GM21825 (cell line): ENCODE results near the gene CASKIN1.
A peak's percentile ranks its signal among the peaks of the same experiment; 100 is the strongest.

Experiments
- ATAC-seq: cut with Tn5 transposase; IDR thresholded peaks from one replicate; pipeline ENCODE4 v1.9.1; 2021; ENCODE audit warnings: mild to moderate bottlenecking, moderate library complexity; ENCODE audit not compliant: unreplicated experiment

CASKIN1 gene

GRCh38 chr16:2232094-2232990 is 35.9 kb upstream of the CASKIN1 start:
- no peak for ATAC-seq

GRCh38 chr16:2231016-2231931 is 34.9 kb upstream of the CASKIN1 start:
- ATAC-seq, result no peak

DNA sequence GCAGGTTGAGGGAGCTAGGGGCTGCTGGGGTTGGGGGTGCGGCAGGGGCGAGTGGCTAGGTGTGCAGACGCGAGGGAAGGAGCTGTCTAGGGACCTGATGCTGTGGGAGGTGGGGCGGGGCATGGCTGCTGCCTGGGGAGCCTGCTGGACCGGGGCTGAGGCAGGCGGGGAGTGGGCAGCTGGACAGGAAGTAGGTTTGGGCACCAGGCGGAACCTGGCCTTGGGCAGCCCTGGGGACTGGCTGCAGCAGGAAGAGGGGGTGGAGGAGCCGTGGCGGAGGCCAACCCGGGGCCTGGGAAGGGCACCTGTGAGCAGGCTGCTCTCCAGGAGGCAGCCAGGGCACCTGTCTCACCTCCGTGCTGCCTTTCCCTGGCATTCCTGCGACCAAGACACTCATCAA is 34.0 kb upstream of the CASKIN1 start:
- ATAC-seq, result no peak

- ATAC-seq, result no peak
Measured at GRCh38 chr16:2229632-2230250, 33.3 kb upstream of the CASKIN1 start.

DNA sequence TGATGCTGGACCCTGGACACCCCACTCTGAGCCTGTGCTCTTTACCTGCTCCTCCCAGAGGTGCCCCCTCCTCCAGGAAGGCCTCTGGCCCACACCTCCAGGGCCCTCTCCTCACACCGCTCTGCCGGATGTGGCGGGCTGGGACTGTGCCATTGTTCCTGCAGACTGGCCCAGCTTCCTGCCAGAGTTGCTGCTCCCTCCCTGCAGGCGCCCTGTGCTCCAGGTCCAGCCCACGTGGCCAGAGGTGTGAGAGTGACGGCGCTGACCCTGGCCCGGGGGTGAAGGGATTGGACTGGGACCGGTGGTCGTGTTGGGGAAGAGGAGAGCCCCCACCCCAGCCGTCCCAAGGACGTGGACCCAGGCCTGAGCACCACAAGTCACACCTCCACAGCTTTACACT is 32.7 kb upstream of the CASKIN1 start:
- ATAC-seq, result no peak

DNA sequence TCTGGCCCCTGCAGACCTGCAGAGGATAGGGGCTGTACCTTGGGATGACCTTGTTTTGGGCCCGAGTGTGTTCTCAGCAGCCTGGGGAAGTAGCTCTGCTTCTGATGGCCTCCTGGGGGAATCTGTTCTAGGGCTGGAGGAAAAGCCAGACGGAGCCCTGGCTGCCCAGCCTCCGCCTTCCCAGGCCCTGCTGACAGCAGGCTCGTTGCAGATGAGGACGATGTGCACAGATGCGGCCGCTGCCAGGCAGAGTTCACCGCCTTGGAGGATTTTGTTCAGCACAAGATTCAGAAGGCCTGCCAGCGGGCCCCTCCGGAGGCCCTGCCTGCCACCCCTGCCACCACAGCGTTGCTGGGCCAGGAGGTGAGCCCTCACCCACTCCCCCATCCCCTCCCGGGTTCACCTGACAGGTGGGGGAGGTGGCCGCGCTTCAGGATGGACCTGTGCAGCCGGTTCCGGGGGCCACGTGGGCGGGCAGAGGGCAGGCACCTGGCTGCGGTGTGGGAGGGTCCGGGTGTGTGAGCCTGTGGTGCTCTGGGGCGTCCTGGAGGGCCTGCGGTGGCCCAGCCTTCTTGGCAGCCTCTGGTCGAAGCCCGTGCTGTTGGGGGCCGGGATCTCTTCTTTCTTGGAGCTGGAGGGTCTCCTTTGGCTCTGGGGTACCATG is 31.9 kb upstream of the CASKIN1 start:
- no peak for ATAC-seq

GRCh38 chr16:2226918-2227317 is 30.5 kb upstream of the CASKIN1 start:
- ATAC-seq, result no peak

GRCh38 chr16:2226245-2226793 is 29.9 kb upstream of the CASKIN1 start:
- ATAC-seq, result no peak

DNA sequence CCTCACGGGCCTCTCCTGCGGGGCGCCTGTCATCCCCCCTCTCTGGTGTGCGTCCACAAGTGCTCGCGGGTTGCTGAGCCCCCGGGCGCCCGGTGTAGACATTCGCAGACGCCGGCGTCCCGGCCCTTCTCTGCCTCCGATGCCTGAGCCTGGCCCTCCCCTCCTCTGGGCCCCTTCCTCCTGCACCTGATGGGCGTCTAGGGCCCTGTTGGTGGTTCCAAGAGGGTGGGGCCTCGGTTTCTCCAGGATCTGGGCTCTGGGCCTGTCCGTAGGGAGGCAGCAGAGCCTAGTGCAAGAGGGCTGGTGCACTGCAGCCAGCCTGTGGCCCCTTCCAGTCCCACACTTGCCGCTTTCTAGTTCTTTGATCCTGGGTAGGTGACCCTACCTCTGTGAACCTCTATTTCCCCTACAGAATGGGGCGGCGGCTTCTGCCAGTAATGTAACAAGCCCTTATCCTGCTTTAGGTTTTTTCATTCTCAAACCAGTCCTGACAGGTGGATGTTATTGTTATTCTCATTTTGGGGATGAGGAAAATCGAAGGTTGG is 27.6 kb upstream of the CASKIN1 start:
- peak; percentile 14 for ATAC-seq

DNA sequence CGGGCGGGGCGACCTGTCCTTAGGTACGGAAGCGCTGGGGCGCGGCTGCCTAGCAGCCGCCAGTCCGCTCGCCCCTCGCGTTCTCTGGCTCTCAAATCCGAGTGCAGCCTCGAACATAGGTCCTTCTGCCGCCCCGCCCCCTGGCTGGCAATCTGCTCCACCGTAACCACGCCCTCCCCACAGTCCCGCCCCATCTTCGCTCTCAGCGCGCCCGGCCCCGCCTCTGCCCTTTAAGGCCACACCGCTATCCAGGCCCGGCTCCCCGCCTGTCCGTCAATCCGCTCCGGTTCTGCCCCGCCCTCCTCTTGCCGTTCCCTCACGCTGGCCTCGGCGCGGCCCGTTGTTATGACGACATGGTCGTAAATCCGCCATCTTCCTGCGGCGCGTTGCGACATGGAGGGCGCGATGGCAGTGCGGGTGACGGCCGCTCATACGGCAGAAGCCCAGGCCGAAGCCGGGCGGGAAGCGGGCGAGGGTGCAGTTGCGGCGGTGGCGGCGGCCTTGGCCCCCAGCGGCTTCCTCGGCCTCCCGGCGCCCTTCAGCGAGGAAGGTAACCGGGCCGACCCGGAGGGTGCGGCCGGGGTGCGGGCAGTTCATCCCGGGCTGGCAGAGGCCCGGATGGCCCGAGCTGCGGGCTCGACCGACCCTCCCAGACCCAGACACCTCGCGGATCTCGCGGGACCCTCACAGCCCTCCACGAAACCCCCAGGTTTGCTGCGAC is 27.0 kb upstream of the CASKIN1 start, which contains the start of gene E4F1:
E4F1 (plus strand) TSS at position 371 of the 721 bp plus-strand sequence; CDS start at position 394, 23 bp downstream.
- peak; percentile 92 for ATAC-seq

DNA sequence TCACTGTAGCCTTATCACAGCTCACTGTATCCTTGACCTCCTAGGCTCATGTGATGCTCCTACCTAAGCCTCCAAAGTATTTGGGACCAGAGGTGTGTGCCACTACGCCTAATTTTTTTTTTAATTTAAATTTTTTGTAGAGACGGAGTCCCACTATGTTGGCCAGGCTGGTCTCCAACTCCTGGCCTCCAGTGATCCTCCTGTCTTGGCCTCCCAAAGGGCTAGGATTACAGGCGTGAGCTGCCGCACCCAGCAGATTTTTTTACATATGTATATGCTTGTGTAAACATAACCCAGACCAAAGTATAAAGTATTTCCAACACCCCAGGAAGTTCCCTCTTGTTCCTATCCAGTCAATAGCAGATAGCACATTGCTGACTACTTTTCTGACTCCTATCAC is 19.9 kb upstream of the CASKIN1 start:
- no peak for ATAC-seq

DNA sequence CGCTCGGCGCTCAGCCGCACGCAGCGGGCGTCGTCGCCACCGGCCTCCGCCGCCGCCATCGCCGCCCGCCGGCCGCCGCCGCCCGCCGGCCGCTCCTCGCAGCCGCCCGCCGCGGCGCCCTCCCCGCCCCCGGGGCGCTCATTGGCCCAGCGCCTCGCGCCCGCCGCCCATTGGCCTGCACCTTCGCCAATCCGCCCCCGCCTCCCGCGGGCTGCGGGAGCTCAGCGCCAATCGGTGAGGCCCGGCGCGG is 18.2 kb upstream of the CASKIN1 start, which contains the start of gene PGP:
PGP (minus strand) TSS at position 122 of the 250 bp plus-strand sequence; CDS start at position 59, 63 bp downstream.
- ATAC-seq, result peak; percentile 69

DNA sequence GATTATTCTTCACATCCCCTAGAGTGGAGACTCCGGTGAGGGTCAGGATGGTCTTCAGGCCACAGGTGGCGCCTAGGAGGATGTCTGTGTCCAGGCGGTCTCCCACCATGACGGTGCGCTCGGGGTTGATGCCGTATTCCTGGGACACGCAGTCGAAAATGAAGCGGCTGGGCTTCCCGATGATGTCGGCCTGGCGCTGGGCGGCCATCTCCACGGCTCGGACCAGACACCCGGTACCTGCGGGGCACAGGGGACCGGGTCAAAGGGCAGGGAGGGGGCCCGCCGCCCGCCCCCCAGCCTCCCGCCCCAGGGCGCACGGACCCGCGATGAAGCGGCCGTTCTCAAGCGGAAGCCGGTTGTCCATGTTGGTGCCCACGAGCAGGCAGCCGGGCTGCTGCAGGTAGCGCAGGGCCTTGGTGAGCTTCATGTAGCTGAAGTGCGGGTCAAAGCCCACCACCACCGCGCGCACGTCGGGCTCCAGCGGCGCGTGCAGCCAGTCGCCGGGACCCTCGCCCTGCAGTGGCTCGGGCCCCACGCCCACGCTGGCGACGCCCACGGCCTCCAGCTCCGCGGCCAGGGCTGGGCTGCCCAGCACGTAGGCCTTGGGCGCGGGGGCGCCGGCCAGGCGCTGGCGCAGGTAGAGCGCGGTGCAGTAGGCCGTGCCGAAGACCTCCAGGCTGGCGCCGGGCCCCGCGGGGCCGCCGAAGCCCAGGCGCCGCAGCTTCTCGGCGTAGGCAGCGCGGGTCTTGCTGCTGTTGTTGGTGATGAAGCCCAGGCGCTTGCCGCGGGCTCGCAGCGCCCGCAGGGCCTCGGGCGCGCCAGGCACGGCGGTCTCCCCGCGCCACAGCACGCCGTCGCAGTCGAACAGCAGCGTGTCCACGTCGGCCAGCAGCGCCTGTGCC is 17.7 kb upstream of the CASKIN1 start:
- ATAC-seq, result peak; percentile 5

DNA sequence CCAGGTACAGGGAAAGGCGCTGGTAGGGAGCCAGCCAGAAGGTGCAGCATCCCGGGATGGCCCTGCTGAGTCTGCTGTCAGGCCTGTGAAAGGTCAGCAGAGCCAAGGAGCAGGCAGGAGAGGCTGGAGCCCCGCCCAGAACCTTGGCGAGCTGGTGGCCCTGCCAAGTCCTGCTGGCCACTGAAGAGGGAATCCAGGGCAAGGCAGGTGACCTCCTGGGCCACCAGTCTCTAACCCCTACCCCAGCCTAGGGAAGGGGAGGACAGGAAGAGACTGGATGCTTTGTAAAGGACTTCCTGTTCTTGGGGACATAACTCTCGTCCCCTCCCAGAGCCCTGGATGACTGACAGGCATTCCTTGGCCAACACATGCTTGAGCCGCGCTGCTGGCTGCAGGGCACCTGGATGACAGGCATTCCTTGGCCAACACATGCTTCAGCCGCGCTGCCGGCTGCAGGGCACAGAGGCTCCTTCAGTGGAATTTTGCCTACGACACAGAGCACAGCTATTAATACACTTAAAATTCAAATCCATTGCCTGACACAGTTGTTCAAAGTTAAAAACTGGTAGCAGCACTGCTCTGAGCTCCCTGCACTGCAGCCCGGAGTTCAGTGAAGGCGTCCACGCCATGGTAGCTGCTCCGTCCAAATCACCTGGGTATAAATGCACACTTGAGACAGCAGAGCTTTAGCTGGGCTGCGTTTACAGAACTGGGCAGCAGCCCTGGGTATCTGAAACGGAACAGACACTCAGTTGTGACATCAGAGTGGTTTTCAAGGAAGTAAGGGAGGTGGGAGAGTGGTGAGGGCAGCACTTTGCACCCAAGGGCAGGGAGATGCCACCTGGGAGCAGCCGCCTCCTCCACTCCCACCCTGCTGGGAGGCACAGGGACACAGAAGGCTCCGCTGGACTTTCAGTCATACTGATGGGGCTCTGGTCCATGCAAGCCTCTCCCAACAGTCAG is 16.2 kb upstream of the CASKIN1 start:
- ATAC-seq, result no peak

DNA sequence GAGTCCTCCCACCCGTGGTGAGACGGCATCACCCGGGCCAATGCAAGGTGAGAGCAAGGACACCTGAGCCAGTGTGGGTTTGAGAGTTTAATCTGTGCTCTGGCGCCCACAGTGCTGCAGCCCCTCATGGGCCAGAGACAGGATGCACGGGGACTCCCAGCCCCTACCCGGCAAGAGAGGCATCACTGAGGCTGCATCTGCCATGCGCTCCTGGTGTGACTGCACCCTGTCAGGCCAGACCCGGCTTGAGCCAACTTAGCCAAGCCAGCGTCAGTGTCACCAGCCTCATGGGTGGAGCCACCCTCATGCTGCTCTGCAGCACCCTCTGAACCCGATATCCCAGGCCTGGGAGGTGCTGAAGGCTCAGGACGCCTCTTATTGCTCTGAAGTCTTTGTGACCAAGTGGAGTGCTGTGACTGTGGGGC is 15.5 kb upstream of the CASKIN1 start:
- no peak for ATAC-seq

DNA sequence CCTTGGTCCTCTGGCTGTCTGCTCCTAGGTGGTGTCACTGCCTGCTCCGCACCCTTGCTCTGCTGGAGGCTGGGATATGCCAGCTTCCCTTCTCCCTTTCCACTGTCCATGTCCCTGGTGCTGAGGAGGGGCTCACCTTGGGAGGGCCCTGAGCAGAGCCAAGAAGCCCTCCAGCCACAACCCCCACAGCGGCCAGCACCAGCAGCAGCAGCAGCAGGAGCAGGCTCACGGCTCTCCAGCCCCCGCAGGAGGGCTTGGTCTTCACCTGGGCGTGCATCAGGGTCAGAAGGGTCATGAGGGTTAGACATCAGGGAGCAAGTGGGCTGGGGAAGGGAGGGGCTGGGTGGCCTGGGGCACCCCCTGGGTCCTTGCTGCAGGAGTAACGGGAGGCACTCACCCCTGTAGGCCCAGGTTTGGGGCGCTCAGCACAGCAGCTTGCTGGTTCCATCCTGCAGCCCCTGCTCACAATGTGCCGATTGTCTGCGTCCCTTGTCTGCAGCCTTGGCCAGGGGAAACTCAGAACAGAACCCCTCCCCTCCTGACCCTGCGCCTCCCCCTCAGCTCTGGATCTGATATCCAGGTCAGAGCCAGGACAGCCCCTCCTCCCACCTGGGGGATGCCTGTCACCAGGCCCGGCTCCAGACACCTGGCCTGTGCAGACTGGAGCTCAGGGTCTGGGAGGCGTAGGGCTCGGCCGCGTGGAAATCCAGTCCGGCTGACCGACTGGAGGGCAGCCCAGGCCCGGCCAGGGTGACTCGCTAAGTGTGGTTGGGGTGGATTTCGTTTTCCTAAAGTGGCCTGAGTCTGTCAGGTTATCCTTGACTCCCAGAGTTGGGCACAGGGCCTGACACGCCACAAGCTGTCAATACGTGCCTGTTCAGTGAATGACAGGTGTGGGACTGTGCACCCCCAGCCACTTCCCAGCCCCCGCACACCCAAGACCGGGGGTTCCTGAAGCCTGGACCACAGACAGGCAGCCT is 14.3 kb upstream of the CASKIN1 start, which contains the start of gene BRICD5:
BRICD5 (minus strand) TSS at position 478 of the 980 bp plus-strand sequence; CDS start at position 448, 30 bp downstream.
- no peak for ATAC-seq
